CD8-positive, alpha-beta memory T cell (primary cell): ENCODE results near the gene SAMD4A. TPM values are rescaled to one million over a fixed set of nuclear protein-coding genes. Genes with fewer than 3 reads are reported as not detected.

ENCODE experiments used
- CTCF ChIA-PET: fragments of 350-600 bp; sonication (Branson Sonifier 250); formaldehyde crosslinking; loops from one replicate; lab custom pipeline; 2021; ENCODE audit warnings: antibody characterized with exemption; lab: Charles Lee
- POLR2A ChIA-PET: fragments of 350-600 bp; sonication (Branson Sonifier 250); formaldehyde crosslinking; loops from one replicate; lab custom pipeline; 2021; ENCODE audit warnings: antibody characterized with exemption; lab: Charles Lee
- DNase-seq, 5 donors: peaks; one replicate each; pipeline versions ENCODE4 v3.0.0 to v3.0.0-alpha.2; 2020 to 2022; ENCODE audit warnings: mixed read lengths in 1 of 5
- H3K27ac ChIP-seq: one replicate; pipeline ENCODE4 v1.7.0; 2013; ENCODE audit warnings: low read depth, mild to moderate bottlenecking, low read length, moderate library complexity
- H3K27me3 ChIP-seq: 2 replicates; pipeline ENCODE4 v1.7.0; 2013; ENCODE audit warnings: low read length, mild to moderate bottlenecking; ENCODE audit not compliant: insufficient read depth, poor library complexity, severe bottlenecking
- H3K36me3 ChIP-seq: 2 replicates; pipeline ENCODE4 v1.7.0; 2013; ENCODE audit warnings: mild to moderate bottlenecking, low read length, moderate library complexity; ENCODE audit not compliant: insufficient read depth
- H3K4me1 ChIP-seq: 2 replicates; pipeline ENCODE4 v1.7.0; 2013; ENCODE audit warnings: mild to moderate bottlenecking, low read length, moderate library complexity; ENCODE audit not compliant: insufficient read depth
- H3K4me3 ChIP-seq: 2 replicates; pipeline ENCODE4 v1.7.0; 2013; ENCODE audit warnings: mild to moderate bottlenecking, low read length
- H3K9me3 ChIP-seq: 2 replicates; pipeline ENCODE4 v1.7.0; 2013; ENCODE audit warnings: mild to moderate bottlenecking, low read length
- H3K27ac Mint-ChIP-seq, 8 donors: one replicate each; pipeline ENCODE4 v1.8.0; 2020 to 2021; ENCODE audit warnings: mixed read lengths in 8 of 8, mild to moderate bottlenecking in 6 of 8, inconsistent platforms in 3 of 8, moderate library complexity in 3 of 8
- H3K27me3 Mint-ChIP-seq, 2 donors: one replicate each; pipeline ENCODE4 v1.8.0; 2020 to 2021; ENCODE audit warnings: mixed read lengths in 2 of 2, mild to moderate bottlenecking in 1 of 2, moderate library complexity in 1 of 2
- H3K36me3 Mint-ChIP-seq, 3 donors: one replicate each; pipeline ENCODE4 v1.8.0; 2020 to 2021; ENCODE audit warnings: mixed read lengths in 3 of 3, inconsistent platforms in 1 of 3, mild to moderate bottlenecking in 1 of 3
- H3K4me1 Mint-ChIP-seq, 3 donors: one replicate each; pipeline ENCODE4 v1.8.0; 2020 to 2021; ENCODE audit warnings: mixed read lengths in 3 of 3, inconsistent platforms in 1 of 3, mild to moderate bottlenecking in 1 of 3
- H3K4me3 Mint-ChIP-seq, 7 donors: one replicate each; pipeline ENCODE4 v1.8.0; 2020 to 2021; ENCODE audit warnings: mixed read lengths in 7 of 7, mild to moderate bottlenecking in 6 of 7, moderate library complexity in 4 of 7, inconsistent platforms in 2 of 7
- H3K9me3 Mint-ChIP-seq, 5 donors: one replicate each; pipeline ENCODE4 v1.8.0; 2020 to 2022; ENCODE audit warnings: mixed read lengths in 5 of 5, mild to moderate bottlenecking in 3 of 5, moderate library complexity in 2 of 5, inconsistent platforms in 1 of 5
- polyA plus RNA-seq: library from polyadenylated mRNA; unstranded; fragments of 300-500 nt; fragmentation: Illumina TruSeq; gene quantifications from one replicate; pipeline ENCODE4 v1.2.3, GENCODE V29; 2021
- total RNA-seq, 2 experiments: library from RNA; stranded (reverse); gene quantifications; one replicate each; pipeline ENCODE4 v1.2.3, GENCODE V29; 2021

The SAMD4A gene
- total and polyA plus RNA-seq, 3 experiments from 2014 or later = 2.4 to 2.7 TPM; not detected in 1

GRCh38 chr14:54647378-54647777 is 80.5 kb downstream of the SAMD4A start:
- H3K36me3 ChIP-seq = no peaks in the 10 kb centered on the region
- Mint-ChIP-seq H3K4me1 (no peaks in the 10 kb centered on the region), H3K27me3 (peaks cover 8 to 17% of the 10 kb centered on the region in 2 donors), H3K36me3 (no peaks in the 10 kb centered on the region), H3K9me3 (no peaks in the 10 kb centered on the region), H3K4me3 (no peak overlapping the region), H3K27ac (no peak overlapping the region)
- ChIA-PET CTCF (no interaction called here), POLR2A (no interaction called here)
- peaks cover 3% of the 10 kb centered on the region for H3K27me3 ChIP-seq
- no peak for DNase-seq
- no peaks in the 10 kb centered on the region for H3K4me1 ChIP-seq
- H3K27ac ChIP-seq = no peak overlapping the region
- no peak overlapping the region for H3K4me3 ChIP-seq
- H3K9me3 ChIP-seq = no peaks in the 10 kb centered on the region

GRCh38 chr14:54649056-54649455 is 82.1 kb downstream of the SAMD4A start:
- Mint-ChIP-seq H3K36me3 (no peaks in the 10 kb centered on the region), H3K27ac (no peak overlapping the region), H3K9me3 (no peaks in the 10 kb centered on the region), H3K4me1 (no peaks in the 10 kb centered on the region), H3K27me3 (peaks cover 11 to 30% of the 10 kb centered on the region in 2 donors), H3K4me3 (no peak overlapping the region)
- Histone ChIP-seq H3K36me3 (no peaks in the 10 kb centered on the region), H3K9me3 (no peaks in the 10 kb centered on the region), H3K4me3 (no peak overlapping the region), H3K4me1 (no peaks in the 10 kb centered on the region), H3K27ac (no peak overlapping the region), H3K27me3 (peaks cover 3% of the 10 kb centered on the region)
- ChIA-PET CTCF (interaction anchor here (1.5 kb wide), 1 partner anchor 85 kb away, joined by 3 read pairs; no protein-coding TSS in a partner anchor), POLR2A (interaction anchor here (0.5 kb wide), 1 partner anchor 1692 kb away, joined by 5 read pairs; no protein-coding TSS in a partner anchor)
- no peak for DNase-seq

DNA sequence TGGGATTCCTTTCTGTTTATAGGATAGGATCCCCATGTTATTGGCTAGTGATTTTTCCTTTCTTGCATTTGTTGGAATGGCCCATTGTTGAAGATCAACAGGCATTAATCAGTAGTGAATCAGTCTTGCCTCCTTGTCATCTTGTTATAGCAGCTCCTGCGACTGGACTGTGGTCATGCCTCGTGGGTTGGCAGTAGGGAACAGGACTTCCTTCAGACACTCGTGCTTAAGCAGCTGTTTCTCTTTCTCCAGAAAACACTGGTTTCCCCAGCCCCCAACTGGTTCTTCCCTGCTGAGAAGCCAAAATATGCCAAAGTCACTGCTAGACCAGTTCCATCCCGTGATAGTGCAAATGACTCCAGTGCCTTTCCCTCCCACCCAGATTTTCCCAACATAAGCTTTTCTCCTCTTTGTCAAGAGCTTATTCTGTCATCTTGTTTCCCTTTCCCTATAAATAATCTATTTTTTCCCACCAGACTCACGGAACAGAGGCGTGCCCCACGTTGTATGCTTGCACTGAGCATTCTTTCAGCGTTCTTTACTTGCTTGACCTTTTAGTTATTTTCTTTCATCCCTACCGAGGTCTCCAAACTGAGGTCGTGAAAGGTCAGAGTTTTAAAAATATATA is 83.5 kb downstream of the SAMD4A start:
- Mint-ChIP-seq H3K9me3 (no peaks in the 10 kb centered on the region), H3K4me3 (no peak overlapping the region), H3K27ac (no peak overlapping the region), H3K27me3 (peaks cover 13 to 42% of the 10 kb centered on the region in 2 donors), H3K4me1 (no peaks in the 10 kb centered on the region), H3K36me3 (no peaks in the 10 kb centered on the region)
- Histone ChIP-seq H3K36me3 (no peaks in the 10 kb centered on the region), H3K4me1 (no peaks in the 10 kb centered on the region), H3K9me3 (no peaks in the 10 kb centered on the region), H3K27me3 (peaks cover 3% of the 10 kb centered on the region), H3K27ac (no peak overlapping the region), H3K4me3 (no peak overlapping the region)
- CTCF ChIA-PET = no interaction called here
- DNase-seq = no peak
- POLR2A ChIA-PET = no interaction called here

DNA sequence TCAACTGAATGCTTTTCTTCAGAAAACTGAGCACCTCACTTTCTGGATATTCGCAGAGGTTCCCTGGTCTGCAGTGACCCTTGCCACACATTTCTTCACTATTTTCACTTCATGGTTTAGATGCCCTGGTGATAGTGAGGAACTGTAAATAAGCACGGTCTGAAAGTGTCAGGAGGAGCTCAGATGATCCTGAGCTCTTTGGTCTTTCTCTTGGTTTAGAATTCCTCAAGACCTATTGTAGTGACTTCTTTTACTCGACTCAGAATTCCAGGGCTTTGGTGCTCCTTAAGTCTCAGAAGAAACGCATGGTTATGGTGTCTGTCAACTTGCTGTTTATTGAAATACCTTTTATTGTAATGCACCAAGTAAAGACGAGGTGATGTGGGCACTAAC is 84.0 kb downstream of the SAMD4A start:
- Histone ChIP-seq H3K27ac (no peak overlapping the region), H3K27me3 (peaks cover 3% of the 10 kb centered on the region), H3K4me1 (no peaks in the 10 kb centered on the region), H3K9me3 (no peaks in the 10 kb centered on the region), H3K36me3 (no peaks in the 10 kb centered on the region), H3K4me3 (no peak overlapping the region)
- Mint-ChIP-seq H3K27me3 (peaks cover 15 to 42% of the 10 kb centered on the region in 2 donors), H3K27ac (no peak overlapping the region), H3K9me3 (no peaks in the 10 kb centered on the region), H3K4me3 (no peak overlapping the region), H3K36me3 (no peaks in the 10 kb centered on the region), H3K4me1 (no peaks in the 10 kb centered on the region)
- DNase-seq = no peak
- CTCF ChIA-PET = no interaction called here
- POLR2A ChIA-PET = no interaction called here

GRCh38 chr14:54651649-54652048 is 84.7 kb downstream of the SAMD4A start:
- POLR2A ChIA-PET = no interaction called here
- Mint-ChIP-seq H3K27ac (no peak overlapping the region), H3K27me3 (peaks cover 15 to 42% of the 10 kb centered on the region in 2 donors), H3K36me3 (no peaks in the 10 kb centered on the region), H3K4me3 (no peak overlapping the region), H3K4me1 (no peaks in the 10 kb centered on the region), H3K9me3 (no peaks in the 10 kb centered on the region)
- Histone ChIP-seq H3K27ac (no peak overlapping the region), H3K36me3 (no peaks in the 10 kb centered on the region), H3K4me1 (no peaks in the 10 kb centered on the region), H3K27me3 (peaks cover 3% of the 10 kb centered on the region), H3K9me3 (no peaks in the 10 kb centered on the region), H3K4me3 (no peak overlapping the region)
- DNase-seq = no peak
- CTCF ChIA-PET = no interaction called here

DNA sequence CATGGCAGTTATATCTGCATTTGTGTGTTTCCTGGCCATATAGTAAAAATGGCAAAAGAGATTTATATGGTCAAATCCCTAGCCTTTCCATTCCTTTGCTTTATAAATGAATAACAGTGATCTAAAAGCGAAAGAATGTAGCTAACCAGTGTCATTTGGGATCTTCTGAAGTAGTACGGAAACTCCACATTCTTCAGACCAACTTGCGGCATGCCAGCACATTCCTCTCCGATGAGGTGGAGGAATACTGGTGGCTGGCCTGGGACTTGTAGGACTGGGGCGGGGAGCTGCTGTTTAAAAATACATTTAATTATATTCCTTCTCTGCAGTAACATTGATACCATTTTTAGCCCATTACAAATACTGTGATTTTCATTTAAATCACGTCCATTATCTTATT is 85.3 kb downstream of the SAMD4A start:
- CTCF ChIA-PET = no interaction called here
- Histone ChIP-seq H3K9me3 (no peaks in the 10 kb centered on the region), H3K36me3 (no peaks in the 10 kb centered on the region), H3K27me3 (peaks cover 3% of the 10 kb centered on the region), H3K4me3 (no peak overlapping the region), H3K4me1 (no peaks in the 10 kb centered on the region), H3K27ac (no peak overlapping the region)
- H3K4me1 Mint-ChIP-seq = no peaks in the 10 kb centered on the region
- no peak overlapping the region for H3K27ac Mint-ChIP-seq
- no peaks in the 10 kb centered on the region for H3K36me3 Mint-ChIP-seq
- no peaks in the 10 kb centered on the region for H3K9me3 Mint-ChIP-seq
- POLR2A ChIA-PET = no interaction called here
- H3K4me3 Mint-ChIP-seq = no peak overlapping the region
- no peak for DNase-seq
- peaks cover 15 to 47% of the 10 kb centered on the region in 2 donors for H3K27me3 Mint-ChIP-seq

GRCh38 chr14:54652605-54653052 is 85.7 kb downstream of the SAMD4A start:
- Histone ChIP-seq H3K4me1 (no peaks in the 10 kb centered on the region), H3K27me3 (peaks cover 3% of the 10 kb centered on the region), H3K4me3 (no peak overlapping the region), H3K9me3 (no peaks in the 10 kb centered on the region), H3K36me3 (no peaks in the 10 kb centered on the region), H3K27ac (no peak overlapping the region)
- no peak for DNase-seq
- ChIA-PET CTCF (no interaction called here), POLR2A (no interaction called here)
- no peak overlapping the region for H3K4me3 Mint-ChIP-seq
- H3K36me3 Mint-ChIP-seq = no peaks in the 10 kb centered on the region
- no peaks in the 10 kb centered on the region for H3K9me3 Mint-ChIP-seq
- H3K27ac Mint-ChIP-seq = no peak overlapping the region
- no peaks in the 10 kb centered on the region for H3K4me1 Mint-ChIP-seq
- H3K27me3 Mint-ChIP-seq = peaks cover 15 to 49% of the 10 kb centered on the region in 2 donors

DNA sequence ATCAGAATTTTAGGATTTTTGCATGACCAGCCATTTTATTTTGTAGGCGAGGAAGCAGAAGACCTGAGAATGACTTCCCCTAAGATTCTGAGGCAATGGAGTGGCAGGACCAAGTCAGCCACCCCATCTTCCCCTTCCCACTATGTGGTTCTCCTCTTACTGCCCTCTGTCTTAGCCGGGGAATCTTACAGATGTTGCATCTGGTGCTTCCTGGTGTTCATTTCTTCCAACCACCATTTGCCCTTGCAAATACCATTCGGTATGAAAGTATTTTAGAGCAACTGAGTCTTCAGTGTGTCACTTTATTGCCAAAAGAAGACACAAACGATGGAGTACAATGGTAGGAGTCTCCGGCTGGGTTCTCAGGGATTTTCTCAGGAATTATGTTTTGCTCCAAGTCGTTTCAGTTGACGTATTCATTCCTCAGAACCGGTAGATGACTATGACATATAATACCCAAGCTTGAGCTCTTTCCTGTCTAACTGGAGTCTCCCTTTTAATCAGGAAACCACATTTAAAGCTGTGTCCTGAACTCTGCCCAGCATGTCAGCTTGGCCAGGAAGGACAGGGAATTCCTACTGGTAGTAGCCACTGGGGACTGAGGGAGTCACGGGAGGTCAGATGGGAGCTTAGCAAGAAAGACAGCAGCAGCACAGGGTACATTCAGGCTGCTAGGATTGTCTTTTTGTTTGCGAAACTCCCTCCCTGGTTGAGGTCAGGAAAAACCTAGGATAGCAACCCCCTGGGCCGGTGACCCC is 87.0 kb downstream of the SAMD4A start:
- H3K27me3 ChIP-seq = peaks cover 3% of the 10 kb centered on the region
- Mint-ChIP-seq H3K4me3 (no peak overlapping the region), H3K4me1 (no peaks in the 10 kb centered on the region), H3K9me3 (no peaks in the 10 kb centered on the region), H3K27ac (no peak overlapping the region), H3K27me3 (peaks cover 19 to 55% of the 10 kb centered on the region in 2 donors), H3K36me3 (no peaks in the 10 kb centered on the region)
- no peaks in the 10 kb centered on the region for H3K9me3 ChIP-seq
- CTCF ChIA-PET = no interaction called here
- no peak overlapping the region for H3K4me3 ChIP-seq
- H3K27ac ChIP-seq = no peak overlapping the region
- DNase-seq = no peak
- POLR2A ChIA-PET = no interaction called here
- no peaks in the 10 kb centered on the region for H3K36me3 ChIP-seq
- no peaks in the 10 kb centered on the region for H3K4me1 ChIP-seq
